ENCODE results near the gene ADGRF1. TPM values are rescaled to one million over a fixed set of nuclear protein-coding genes. Genes with fewer than 3 reads are reported as not detected.
"Not testable (repeated sequence)": the region's sequence is repeated elsewhere in the genome, so short reads cannot be mapped to it uniquely, and the experiment has no call there.

The ADGRF1 gene
- total RNA-seq, 3 donors from 2014 or later, result 0.13 TPM; not detected in 2

DNA sequence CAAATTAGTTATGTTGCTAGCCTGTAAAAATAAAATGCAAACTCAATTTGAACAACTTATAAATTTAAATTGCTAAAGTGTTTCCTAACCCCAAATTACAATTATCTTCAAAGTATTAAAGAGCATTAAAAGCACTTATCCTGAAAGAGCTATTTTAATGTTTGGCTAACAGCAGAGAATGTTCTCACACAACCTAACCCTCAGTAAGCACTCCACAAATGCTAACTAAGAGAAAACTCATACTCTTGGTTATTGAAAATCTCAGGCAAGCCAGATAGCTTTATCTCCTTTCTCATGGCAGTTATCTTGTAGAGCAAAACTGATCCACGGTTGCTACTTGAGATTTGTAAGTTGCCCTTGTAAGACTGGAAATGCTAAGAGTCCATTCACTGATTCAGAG is 30.5 kb upstream of the ADGRF1 start:
- no peak for ATAC-seq
- H3K4me1 Mint-ChIP-seq (ENCODE audit: low read depth), result no peaks in the 10 kb centered on the region
- no peaks in the 10 kb centered on the region for H3K36me3 Mint-ChIP-seq (ENCODE audit: insufficient read depth)
- H3K9me3 Mint-ChIP-seq, result no peaks in the 10 kb centered on the region
- H3K27me3 Mint-ChIP-seq (ENCODE audit: low read depth), result peaks cover 3% of the 10 kb centered on the region
- DNase-seq, result no peak
- no peak overlapping the region for H3K4me3 Mint-ChIP-seq

DNA sequence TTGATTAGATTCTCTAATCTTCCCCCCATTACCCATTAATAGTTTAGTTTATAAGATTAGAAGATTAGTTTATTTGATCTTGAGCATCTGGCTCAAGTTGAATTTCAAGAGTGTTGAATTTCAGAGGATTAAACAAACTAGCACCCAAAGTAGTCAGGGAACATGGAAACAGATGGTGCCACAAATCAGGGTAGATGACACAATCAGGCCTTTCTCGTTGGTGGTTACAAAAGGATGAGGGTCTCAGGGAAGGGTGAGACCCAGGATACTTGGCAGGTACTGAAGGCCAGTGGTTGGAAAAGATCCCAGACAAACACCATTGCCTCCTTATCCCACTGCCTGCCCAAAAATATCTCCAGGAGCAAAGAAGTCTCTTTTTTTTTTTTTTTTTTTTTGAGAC is 29.5 kb upstream of the ADGRF1 start:
- Mint-ChIP-seq H3K4me3 (no peak overlapping the region), H3K27me3 (ENCODE audit: low read depth) (peaks cover 3% of the 10 kb centered on the region), H3K4me1 (ENCODE audit: low read depth) (no peaks in the 10 kb centered on the region), H3K9me3 (no peaks in the 10 kb centered on the region), H3K36me3 (ENCODE audit: insufficient read depth) (no peaks in the 10 kb centered on the region)
- DNase-seq (no peak), ATAC-seq (no peak)

DNA sequence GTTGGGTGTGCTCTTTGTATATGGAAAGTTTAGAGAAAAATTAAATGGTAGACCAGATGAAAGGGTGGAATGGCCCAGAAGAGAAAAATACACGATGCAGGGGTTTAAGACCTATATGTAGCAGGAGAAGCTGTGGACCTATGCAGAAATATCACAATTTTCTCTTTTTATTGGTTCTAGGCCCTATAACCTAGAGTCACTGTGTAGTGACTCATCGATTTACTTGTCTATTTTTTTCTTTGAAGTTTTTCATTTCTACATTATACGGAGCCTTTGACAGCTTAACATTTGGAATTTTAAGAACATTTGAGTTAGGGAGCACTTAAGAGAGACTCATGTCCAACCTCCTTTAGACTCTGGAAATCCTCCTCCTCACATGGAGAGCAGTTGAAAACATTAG is 28.3 kb upstream of the ADGRF1 start:
- ATAC-seq (no peak), DNase-seq (no peak)
- H3K4me1 Mint-ChIP-seq (ENCODE audit: low read depth), result no peaks in the 10 kb centered on the region
- no peaks in the 10 kb centered on the region for H3K36me3 Mint-ChIP-seq (ENCODE audit: insufficient read depth)
- no peaks in the 10 kb centered on the region for H3K9me3 Mint-ChIP-seq
- no peak overlapping the region for H3K4me3 Mint-ChIP-seq
- peaks cover 3% of the 10 kb centered on the region for H3K27me3 Mint-ChIP-seq (ENCODE audit: low read depth)

DNA sequence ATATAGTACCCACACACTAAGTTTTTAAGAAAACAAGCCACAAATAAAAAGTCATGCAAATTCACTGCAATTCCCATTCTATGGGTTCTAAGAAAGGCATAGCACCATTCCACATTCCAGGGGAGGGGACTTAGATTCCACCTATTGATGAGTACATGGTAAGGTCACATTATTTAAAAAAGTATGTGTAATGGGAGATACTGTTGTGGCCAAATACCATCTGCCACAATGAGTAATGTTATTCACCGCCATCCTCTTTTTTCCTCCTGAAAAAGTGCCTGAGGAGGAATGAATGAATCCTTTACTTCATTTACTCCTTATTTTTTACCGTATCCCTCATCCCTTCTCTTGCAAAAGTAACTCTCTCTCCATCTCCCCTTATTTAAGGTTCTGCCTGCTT is 27.0 kb upstream of the ADGRF1 start:
- no peak for ATAC-seq
- Mint-ChIP-seq H3K36me3 (ENCODE audit: insufficient read depth) (no peaks in the 10 kb centered on the region), H3K9me3 (no peaks in the 10 kb centered on the region), H3K4me1 (ENCODE audit: low read depth) (no peaks in the 10 kb centered on the region), H3K4me3 (no peak overlapping the region), H3K27me3 (ENCODE audit: low read depth) (no peaks in the 10 kb centered on the region)
- DNase-seq, result no peak

DNA sequence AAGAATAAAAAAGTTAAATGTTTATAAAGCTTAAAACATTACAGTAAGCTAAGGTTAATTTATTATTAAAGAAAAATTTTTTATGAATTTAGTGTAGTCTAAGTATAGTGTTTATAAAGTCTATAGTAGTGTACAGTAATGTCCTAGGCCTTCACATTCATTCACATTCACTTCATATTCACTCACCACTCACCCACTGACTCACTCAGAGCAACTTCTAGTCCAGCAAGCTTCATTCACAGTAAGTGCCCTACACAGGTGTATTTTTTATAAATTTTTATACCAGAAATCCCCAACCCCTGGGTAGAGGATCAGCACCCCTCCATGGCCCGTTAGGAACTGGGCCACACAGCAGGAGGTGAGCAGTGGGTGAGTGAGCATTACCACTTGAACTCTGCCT is 24.3 kb upstream of the ADGRF1 start:
- peaks cover 4% of the 10 kb centered on the region for H3K9me3 Mint-ChIP-seq
- DNase-seq (no peak), ATAC-seq (no peak)
- no peaks in the 10 kb centered on the region for H3K4me1 Mint-ChIP-seq (ENCODE audit: low read depth)
- H3K4me3 Mint-ChIP-seq, result no peak overlapping the region
- H3K36me3 Mint-ChIP-seq (ENCODE audit: insufficient read depth), result no peaks in the 10 kb centered on the region
- peaks cover 1% of the 10 kb centered on the region for H3K27me3 Mint-ChIP-seq (ENCODE audit: low read depth)

DNA sequence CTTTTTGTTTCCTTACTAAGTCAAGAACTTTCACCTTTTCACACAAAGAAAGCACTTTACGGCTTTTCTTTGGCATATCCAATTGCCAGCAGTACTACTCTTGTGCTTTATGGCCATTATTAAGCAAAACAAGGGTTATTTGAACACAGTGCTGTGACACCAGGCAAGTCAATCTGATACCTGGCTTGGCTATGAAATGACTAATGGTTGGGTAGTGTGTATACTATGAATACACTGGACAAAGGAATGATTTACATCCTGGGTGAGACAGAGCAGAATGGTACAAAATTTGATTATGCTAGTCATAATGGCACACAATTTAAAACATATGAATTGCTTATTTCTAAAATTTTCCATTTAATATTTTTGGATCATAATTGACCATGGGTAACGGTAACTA is 22.1 kb upstream of the ADGRF1 start:
- Mint-ChIP-seq H3K36me3 (ENCODE audit: insufficient read depth) (no peaks in the 10 kb centered on the region), H3K9me3 (peaks cover 4% of the 10 kb centered on the region), H3K27me3 (ENCODE audit: low read depth) (peaks cover 2% of the 10 kb centered on the region), H3K4me3 (no peak overlapping the region), H3K4me1 (ENCODE audit: low read depth) (no peaks in the 10 kb centered on the region)
- no peak for DNase-seq
- no peak for ATAC-seq

DNA sequence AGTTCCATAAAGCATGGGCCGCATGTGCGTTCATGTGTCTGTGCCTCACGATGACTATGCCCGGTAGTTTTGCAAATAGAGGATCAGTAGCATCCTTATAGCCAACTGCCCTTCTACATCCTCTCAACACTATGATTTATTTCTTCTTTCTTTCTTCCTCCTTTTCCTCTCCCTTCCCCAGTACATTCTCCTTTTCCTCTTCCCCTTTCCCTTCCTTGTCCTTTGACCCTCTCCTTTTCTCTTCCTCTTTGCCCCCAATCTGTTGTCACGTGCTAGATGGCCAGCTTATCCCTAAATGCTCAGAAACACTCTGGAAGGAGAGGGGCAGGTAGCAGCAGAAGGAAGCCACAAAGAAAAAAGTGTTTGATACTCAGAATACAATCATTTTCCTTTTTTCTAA is 20.2 kb upstream of the ADGRF1 start:
- DNase-seq (no peak), ATAC-seq (no peak)
- no peak overlapping the region for H3K4me3 Mint-ChIP-seq
- peaks cover 4% of the 10 kb centered on the region for H3K9me3 Mint-ChIP-seq
- H3K4me1 Mint-ChIP-seq (ENCODE audit: low read depth), result no peaks in the 10 kb centered on the region
- H3K27me3 Mint-ChIP-seq (ENCODE audit: low read depth), result peaks cover 2% of the 10 kb centered on the region
- H3K36me3 Mint-ChIP-seq (ENCODE audit: insufficient read depth), result no peaks in the 10 kb centered on the region

DNA sequence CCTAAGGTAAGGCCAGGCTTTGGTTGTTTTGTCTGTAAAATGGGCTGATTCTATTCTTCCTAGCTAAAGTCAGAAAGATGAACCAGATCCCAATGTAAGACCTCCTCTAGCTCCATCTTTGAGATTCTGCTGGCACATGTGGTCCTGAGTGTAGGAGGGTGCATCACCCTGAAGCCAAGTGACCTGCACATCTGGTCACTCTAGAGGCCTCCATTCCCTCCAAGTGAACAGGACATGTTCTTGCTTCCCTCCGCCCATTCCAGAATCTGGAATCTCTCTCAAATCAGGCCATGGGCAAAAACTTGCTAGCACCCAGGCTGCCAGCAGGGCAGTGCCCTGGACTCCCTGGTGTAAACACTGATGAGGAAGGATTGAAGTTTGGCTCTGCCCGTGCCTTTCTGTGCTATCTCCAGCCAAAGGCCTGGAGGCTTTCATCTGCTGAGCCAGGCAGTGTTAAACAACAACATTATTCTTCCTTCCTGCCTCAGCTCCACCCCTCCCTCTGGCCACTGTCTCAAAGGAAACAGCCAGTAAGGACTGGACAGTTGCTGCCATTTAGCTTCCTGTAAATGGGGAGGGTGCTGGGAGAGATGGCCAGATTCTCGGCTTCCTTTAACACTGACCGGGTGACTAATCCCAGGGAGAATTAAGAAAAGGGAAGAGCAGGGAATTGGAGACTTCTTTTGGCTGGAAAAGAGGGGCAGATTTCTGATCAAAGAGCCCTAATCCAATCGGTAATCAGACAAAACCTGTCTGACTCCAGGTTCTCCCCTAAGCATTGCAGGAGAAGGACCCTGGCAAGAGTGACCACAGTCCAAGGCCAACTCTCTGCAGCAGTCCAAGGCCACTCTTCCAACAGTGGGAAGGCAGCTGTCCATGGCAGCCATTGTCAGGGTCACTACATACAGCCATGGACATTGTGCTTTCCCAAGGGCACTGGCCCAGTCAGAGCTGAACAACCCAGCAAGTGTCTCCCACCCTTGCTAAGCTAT is 19.5 kb upstream of the ADGRF1 start:
- Mint-ChIP-seq H3K27me3 (ENCODE audit: low read depth) (peaks cover 2% of the 10 kb centered on the region), H3K4me1 (ENCODE audit: low read depth) (no peaks in the 10 kb centered on the region), H3K4me3 (no peak overlapping the region), H3K9me3 (peaks cover 4% of the 10 kb centered on the region), H3K36me3 (ENCODE audit: insufficient read depth) (no peaks in the 10 kb centered on the region)
- ATAC-seq (no peak), DNase-seq (no peak)

DNA sequence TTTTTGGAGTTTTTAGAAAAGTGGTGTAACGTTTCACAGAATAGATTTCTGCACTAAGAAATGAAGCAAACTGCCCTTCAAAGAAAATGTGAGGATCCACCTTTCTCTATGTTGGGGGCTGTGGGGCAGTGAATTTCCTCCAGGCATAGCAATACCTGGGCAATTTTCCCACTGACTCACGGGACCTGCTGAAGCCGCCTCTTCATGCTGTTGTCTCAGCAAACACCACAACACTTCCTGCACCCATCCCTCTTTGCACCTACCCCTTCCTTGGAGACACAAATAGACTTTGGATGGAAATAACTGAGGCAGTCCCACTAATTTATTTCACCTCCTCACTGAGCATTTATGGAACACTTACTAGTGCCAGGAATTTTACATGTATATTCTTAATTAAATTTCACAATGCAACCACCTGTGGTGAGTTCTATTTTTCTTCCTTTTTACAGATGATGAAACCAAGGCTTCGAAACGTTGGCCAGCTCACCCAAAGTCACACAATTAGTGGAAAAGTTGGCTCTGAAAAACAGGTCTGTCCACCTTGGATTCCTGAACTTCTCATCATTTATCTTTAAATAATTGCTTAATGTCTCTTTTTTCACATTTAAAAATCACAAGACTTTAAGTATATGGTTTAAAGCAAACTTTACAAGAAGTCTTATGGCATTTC is 17.2 kb upstream of the ADGRF1 start:
- Mint-ChIP-seq H3K36me3 (ENCODE audit: insufficient read depth) (no peaks in the 10 kb centered on the region), H3K27me3 (ENCODE audit: low read depth) (peaks cover 5% of the 10 kb centered on the region), H3K4me3 (no peak overlapping the region), H3K4me1 (ENCODE audit: low read depth) (no peaks in the 10 kb centered on the region), H3K9me3 (peaks cover 4% of the 10 kb centered on the region)
- no peak for DNase-seq
- no peak for ATAC-seq

DNA sequence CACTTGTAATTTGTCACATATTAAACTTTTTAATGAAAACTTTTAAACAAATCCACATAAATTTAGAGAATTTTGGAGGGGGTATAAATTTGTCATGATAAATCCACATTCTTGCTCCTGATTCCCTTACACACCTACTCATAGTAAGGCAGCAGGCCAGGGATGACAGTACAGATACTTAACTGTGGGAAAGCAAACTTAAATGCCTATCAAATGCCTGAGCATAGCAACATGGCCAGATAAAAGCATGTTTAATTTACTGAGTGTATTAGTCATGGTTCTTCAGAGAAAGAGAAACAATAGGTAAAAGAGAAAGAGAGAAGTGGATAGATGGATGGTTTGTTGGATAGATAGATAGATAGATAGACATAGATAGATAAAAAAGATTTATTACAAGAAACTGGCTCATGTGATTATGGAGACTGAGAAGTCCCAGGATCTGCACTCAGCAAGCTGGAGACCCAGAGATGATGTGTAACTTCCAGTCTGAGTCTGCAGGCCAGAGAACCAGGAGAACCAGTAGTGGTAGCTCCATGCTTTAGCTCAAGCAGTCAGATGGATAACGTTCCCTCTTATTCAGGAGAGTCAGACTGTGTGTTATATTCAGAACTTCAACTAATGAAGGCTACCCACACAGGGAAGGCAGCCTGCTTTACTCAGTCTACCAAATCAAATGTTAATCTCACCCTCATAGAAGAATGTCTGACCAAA is 15.9 kb upstream of the ADGRF1 start:
- no peaks in the 10 kb centered on the region for H3K36me3 Mint-ChIP-seq (ENCODE audit: insufficient read depth)
- DNase-seq (no peak), ATAC-seq (no peak)
- no peaks in the 10 kb centered on the region for H3K4me1 Mint-ChIP-seq (ENCODE audit: low read depth)
- no peak overlapping the region for H3K4me3 Mint-ChIP-seq
- peaks cover 7% of the 10 kb centered on the region for H3K27me3 Mint-ChIP-seq (ENCODE audit: low read depth)
- H3K9me3 Mint-ChIP-seq, result peaks cover 1% of the 10 kb centered on the region

DNA sequence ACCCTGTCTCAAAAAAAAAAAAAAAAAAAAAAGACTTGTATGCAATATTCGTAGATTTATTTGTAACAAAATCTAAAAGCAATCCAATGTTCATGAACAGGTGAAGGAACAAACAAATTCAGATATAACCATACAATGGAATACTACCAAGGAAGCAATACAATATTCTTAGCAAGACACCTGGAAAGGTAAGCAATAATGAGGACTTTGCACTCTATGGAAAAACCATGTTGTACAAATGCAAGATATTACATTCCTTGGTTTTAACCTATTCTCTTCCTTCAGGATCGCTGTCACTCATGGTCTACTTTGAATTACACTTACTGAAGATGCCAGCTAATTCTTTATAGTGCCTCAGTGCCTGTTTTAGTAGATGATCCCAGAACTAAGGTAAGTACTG is 14.7 kb upstream of the ADGRF1 start:
- ATAC-seq, result no peak
- Mint-ChIP-seq H3K4me1 (ENCODE audit: low read depth) (no peaks in the 10 kb centered on the region), H3K36me3 (ENCODE audit: insufficient read depth) (no peaks in the 10 kb centered on the region), H3K27me3 (ENCODE audit: low read depth) (peaks cover 7% of the 10 kb centered on the region), H3K9me3 (no peaks in the 10 kb centered on the region), H3K4me3 (no peak overlapping the region)
- no peak for DNase-seq

DNA sequence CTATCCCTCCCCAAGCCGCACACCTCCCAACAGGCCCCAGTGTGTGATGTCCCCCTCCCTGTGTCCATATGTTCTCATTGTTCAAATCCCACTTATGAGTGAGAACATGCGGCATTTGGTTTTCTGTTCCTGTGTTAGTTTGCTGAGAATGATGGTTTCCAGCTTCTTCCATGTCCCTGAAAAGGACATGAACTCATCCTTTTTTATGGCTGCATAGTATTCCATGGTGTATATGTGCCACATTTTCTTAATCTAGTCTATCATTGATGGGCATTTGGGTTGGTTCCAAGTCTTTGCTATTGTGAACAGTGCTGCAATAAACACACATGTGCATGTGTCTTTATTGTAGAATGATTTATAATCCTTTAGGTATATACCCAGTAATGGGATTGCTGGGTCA is 12.2 kb upstream of the ADGRF1 start:
- H3K4me3 Mint-ChIP-seq; DNase-seq; ATAC-seq; H3K27me3 Mint-ChIP-seq (ENCODE audit: low read depth); H3K4me1 Mint-ChIP-seq (ENCODE audit: low read depth); H3K9me3 Mint-ChIP-seq; H3K36me3 Mint-ChIP-seq (ENCODE audit: insufficient read depth): not testable (repeated sequence)

DNA sequence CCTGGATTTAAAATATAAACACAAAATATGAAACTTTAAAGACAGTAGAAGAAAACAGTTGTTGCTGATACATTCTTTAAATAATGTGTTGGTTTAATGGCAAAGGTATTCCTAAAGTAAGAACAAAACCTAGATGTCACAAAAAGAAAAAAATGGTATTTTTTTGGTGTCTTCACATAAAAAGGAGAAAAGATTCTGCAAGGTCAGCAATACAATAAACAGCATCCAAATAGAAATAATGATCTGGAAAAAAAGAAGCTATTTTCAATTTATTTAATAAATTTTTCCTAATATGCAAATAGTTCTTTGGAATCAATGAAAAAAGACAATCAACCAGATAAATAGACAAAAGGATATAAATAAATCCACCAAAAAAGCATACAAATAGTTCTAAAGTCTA is 6.5 kb upstream of the ADGRF1 start:
- Mint-ChIP-seq H3K4me1 (ENCODE audit: low read depth) (no peaks in the 10 kb centered on the region), H3K36me3 (ENCODE audit: insufficient read depth) (no peaks in the 10 kb centered on the region), H3K9me3 (no peaks in the 10 kb centered on the region), H3K4me3 (no peak overlapping the region), H3K27me3 (ENCODE audit: low read depth) (peaks cover 5% of the 10 kb centered on the region)
- DNase-seq, result no peak
- ATAC-seq, result no peak

DNA sequence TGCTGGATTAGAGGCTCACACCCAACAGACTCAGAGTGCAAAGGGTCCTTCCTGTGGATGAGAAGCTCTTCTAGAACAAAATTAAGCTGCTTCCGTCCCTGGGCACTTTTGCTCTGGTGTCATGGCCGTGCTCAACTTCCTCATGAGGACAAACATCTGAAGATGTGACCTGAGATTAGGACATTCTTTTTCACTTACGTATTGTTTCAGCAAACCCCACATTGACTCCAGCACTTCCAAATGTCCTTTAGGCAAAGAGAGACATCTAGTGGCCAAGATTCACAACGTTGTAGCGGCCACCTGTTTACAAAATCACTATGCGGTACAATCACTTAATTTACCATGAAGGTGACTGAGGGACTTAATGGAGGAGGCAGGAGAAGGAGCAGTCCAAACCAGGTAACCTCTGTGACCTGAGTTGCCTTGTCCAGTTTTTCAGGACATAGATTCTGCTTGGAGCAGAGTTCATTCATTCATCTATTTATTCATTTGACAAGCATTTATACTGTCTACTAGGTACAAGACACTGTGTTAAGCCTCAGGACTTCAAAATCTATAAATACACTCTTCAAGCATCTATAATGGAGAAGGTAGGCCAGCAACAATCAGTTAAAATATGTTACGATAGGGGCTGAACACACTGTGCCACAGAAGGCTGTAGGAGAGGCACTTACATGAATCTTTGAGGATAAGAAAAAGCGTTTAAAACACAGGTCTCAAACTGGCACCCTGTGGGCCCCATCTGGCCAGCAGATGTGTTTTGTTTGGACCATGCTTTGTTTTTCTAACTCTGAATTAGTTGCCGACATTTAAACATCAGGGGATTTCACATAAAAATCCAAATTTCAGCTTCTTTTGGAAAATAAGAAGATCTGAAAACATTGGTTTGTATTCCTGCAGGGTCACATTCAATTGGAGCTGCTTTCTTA is 5.6 kb upstream of the ADGRF1 start:
- ATAC-seq (no peak), DNase-seq (no peak)
- H3K9me3 Mint-ChIP-seq, result no peaks in the 10 kb centered on the region

More for the DNA sequence above, 5.6 kb upstream of the ADGRF1 start:
- Mint-ChIP-seq H3K27me3 (ENCODE audit: low read depth) (peaks cover 5% of the 10 kb centered on the region), H3K36me3 (ENCODE audit: insufficient read depth) (no peaks in the 10 kb centered on the region), H3K4me1 (ENCODE audit: low read depth) (no peaks in the 10 kb centered on the region), H3K4me3 (no peak overlapping the region)

All from activated T-cell treated with anti-CD3 and anti-CD28 coated beads, Interleukin-2, amount 50 U/mL, for 4 hours (primary cell).